ENCODE results near the gene CNTNAP2.

GRCh38 chr7:146647445-146647844 lies 530.8 kb downstream of the CNTNAP2 start:
- TF ChIP-seq CTCF (IDR thresholded peaks at IDR 0.05; ENCODE audit: borderline replicate concordance, extremely low read depth, low read length, poor library complexity, severe bottlenecking) (no peak), EZH2 (IDR thresholded peaks at IDR 0.05; ENCODE audit: borderline replicate concordance, low read depth, low read length, severe bottlenecking) (no peak)
